ENCODE results near the gene SPATA1. TPM values are rescaled to one million over a fixed set of nuclear protein-coding genes. Genes with fewer than 3 reads are reported as not detected.

Gene SPATA1
- total RNA-seq = not detected in 2 replicates

GRCh38 chr1:84506002-84506728 is at the start of gene SPATA1, which contains the start of gene GNG5:
Gene SPATA1 (plus strand): TSS chr1:84506386. CDS start chr1:84516360, 9,974 bp downstream.
Gene GNG5 (minus strand): TSS chr1:84506581. CDS start chr1:84506091, 490 bp downstream.
- no peaks in the 10 kb centered on the region for H3K27me3 ChIP-seq (ENCODE audit: control insufficient read depth, insufficient read depth, low read length)
- peak; percentile 79 for DNase-seq (ENCODE audit: low read depth)
- peak within 1 kb of the TSS; percentile 96 for H3K4me3 ChIP-seq (ENCODE audit: low read depth, low read length)
- H3K36me3 ChIP-seq (ENCODE audit: control insufficient read depth, insufficient read depth, low read length) = no peaks in the 10 kb centered on the region
- no peak for TF ChIP-seq CTCF (IDR thresholded peaks at IDR 0.05; ENCODE audit: insufficient read depth, low read length, poor library complexity, severe bottlenecking)

GRCh38 chr1:84462118-84462517 is 44.1 kb upstream of the SPATA1 start:
- no peak for TF ChIP-seq CTCF (IDR thresholded peaks at IDR 0.05; ENCODE audit: insufficient read depth, low read length, poor library complexity, severe bottlenecking)
- H3K36me3 ChIP-seq (ENCODE audit: control insufficient read depth, insufficient read depth, low read length) = no peaks in the 10 kb centered on the region
- DNase-seq (ENCODE audit: low read depth) = no peak
- no peaks in the 10 kb centered on the region for H3K27me3 ChIP-seq (ENCODE audit: control insufficient read depth, insufficient read depth, low read length)
- H3K4me3 ChIP-seq (ENCODE audit: low read depth, low read length) = no peak overlapping the region

GRCh38 chr1:84467298-84467697 is 38.9 kb upstream of the SPATA1 start:
- H3K4me3 ChIP-seq (ENCODE audit: low read depth, low read length) = no peak overlapping the region
- H3K36me3 ChIP-seq (ENCODE audit: control insufficient read depth, insufficient read depth, low read length) = no peaks in the 10 kb centered on the region
- no peak for DNase-seq (ENCODE audit: low read depth)
- TF ChIP-seq CTCF (IDR thresholded peaks at IDR 0.05; ENCODE audit: insufficient read depth, low read length, poor library complexity, severe bottlenecking) = no peak
- H3K27me3 ChIP-seq (ENCODE audit: control insufficient read depth, insufficient read depth, low read length) = no peaks in the 10 kb centered on the region

- DNase-seq (ENCODE audit: low read depth) = no peak
- Histone ChIP-seq H3K36me3 (ENCODE audit: control insufficient read depth, insufficient read depth, low read length) (no peaks in the 10 kb centered on the region), H3K4me3 (ENCODE audit: low read depth, low read length) (no peak overlapping the region), H3K27me3 (ENCODE audit: control insufficient read depth, insufficient read depth, low read length) (no peaks in the 10 kb centered on the region)
- no peak for TF ChIP-seq CTCF (IDR thresholded peaks at IDR 0.05; ENCODE audit: insufficient read depth, low read length, poor library complexity, severe bottlenecking)
These were observed 30.0 kb upstream of the SPATA1 start for GRCh38 chr1:84476225-84476624.

- H3K27me3 ChIP-seq (ENCODE audit: control insufficient read depth, insufficient read depth, low read length) = no peaks in the 10 kb centered on the region
- no peaks in the 10 kb centered on the region for H3K36me3 ChIP-seq (ENCODE audit: control insufficient read depth, insufficient read depth, low read length)
- peak; percentile 32 for DNase-seq (ENCODE audit: low read depth)
- no peak for TF ChIP-seq CTCF (IDR thresholded peaks at IDR 0.05; ENCODE audit: insufficient read depth, low read length, poor library complexity, severe bottlenecking)
- peak within 1 kb of the TSS; percentile 85 for H3K4me3 ChIP-seq (ENCODE audit: low read depth, low read length)
These were observed 27.0 kb upstream of the SPATA1 start, which contains the start of gene RPF1 for GRCh38 chr1:84478876-84479868. Gene RPF1 (plus strand): TSS chr1:84479266. CDS start chr1:84479282, 16 bp downstream.

All from kidney epithelial cell (primary cell).